HG03442 (cell line): Measurements from ENCODE around the gene HDAC7.
A peak's percentile ranks its signal among the peaks of the same experiment; 100 is the strongest.

Source experiments
- ATAC-seq: cut with Tn5 transposase; IDR thresholded peaks from one replicate; pipeline ENCODE4 v1.9.1; 2021; ENCODE audit warnings: mild to moderate bottlenecking, moderate library complexity; ENCODE audit not compliant: unreplicated experiment

HDAC7 gene

GRCh38 chr12:47833591-47834012 lies 13.9 kb upstream of the HDAC7 start:
- ATAC-seq: no peak

DNA sequence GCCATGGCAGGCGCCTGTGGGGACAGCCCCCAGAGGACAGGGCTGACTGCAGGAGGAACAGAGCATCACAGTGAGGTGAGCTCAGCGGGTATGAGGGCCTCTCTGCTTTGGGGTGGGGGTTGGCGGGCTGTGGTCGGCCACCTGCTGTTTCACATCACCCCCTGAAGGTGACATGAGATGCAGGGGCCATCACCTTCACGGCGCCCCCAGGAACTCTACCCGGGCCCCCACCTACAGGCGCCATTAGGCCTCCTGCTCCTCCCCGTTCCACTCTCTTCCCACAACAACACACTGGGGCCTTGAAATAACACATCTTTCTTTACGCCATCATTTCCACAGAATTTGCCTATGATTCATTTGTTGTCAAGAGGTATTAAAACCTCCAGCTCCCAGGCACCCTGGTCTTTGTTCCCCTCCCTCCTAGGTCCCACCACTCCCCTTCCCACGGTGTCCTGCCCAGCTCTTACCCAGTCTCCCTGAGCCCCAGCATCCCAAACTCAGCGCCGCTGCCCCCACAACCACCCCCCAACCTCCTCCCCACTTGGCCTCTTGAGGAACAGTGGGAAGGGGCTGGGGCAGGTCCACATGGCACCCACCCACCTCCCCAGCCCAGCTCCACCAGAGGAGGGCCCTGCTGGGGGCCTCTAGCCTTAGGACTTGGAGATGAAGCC lies 12.7 kb upstream of the HDAC7 start:
- peak; percentile 38 for ATAC-seq

DNA sequence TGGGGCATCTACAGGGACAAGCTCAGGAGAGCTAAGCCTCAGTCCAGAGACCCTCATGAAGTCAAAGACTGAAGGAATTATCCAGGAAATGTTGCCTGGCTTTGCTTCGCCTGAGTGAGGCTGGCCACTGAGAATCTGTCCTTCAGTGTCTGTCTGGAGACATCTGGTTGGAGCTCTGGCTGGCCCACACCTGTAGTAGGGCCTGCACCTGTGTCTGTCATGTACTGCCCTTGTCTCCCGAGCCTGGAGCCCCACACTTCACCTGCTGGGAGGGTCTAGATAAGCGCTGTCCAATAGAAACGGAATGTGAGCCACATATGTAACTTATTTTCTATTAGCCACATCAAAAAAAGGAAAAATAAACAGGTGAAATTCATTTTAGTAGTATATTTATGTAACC lies 9.9 kb upstream of the HDAC7 start:
- no peak for ATAC-seq

DNA sequence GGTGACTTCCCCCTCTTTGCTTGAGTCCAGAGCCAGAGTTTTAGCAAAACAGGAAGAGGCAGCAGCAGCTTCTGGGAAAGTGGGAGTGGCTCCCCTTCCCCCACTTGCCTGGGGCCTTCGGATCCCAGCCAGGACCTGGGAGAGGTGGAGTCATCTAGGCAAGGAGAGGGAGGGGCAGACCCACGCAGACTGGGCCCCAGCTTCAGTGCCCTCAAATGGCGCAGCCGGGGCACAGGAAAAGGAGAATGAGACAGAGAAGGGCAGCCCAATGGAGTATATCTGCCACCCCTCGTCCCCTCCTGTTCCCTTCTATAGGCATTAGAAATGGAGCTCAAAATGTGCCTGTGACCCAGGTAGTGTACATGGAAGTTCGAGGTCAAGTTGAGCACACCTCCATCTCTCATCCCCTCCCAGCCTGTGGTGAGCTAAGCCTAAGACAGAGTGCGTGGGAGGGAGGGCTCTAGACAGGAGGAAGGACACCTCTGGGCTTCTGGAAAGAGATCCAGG lies 9.3 kb upstream of the HDAC7 start:
- ATAC-seq: no peak

- ATAC-seq: no peak
These were observed 8.6 kb upstream of the HDAC7 start for GRCh38 chr12:47828008-47828975.

- ATAC-seq: no peak
These were observed 5.5 kb upstream of the HDAC7 start for GRCh38 chr12:47825173-47825639.

DNA sequence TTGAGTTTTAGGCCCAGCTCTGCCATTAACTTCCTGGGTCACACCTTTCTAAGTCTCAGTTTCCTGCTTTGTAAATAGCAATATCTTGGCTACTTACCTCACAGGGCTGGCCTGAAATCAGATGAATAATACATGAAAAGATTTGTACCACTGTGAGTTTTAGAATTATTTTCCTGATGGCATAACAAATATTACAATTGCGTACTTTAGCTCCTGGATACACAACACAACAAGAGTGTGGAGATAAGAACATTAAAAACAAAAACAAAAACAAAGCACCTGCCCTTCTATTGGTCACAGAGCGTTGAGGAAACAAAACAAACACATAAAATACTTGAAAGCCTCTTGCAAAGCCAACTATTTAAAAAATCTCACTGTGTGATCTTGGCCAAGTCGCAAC lies 4.9 kb upstream of the HDAC7 start:
- no peak for ATAC-seq

DNA sequence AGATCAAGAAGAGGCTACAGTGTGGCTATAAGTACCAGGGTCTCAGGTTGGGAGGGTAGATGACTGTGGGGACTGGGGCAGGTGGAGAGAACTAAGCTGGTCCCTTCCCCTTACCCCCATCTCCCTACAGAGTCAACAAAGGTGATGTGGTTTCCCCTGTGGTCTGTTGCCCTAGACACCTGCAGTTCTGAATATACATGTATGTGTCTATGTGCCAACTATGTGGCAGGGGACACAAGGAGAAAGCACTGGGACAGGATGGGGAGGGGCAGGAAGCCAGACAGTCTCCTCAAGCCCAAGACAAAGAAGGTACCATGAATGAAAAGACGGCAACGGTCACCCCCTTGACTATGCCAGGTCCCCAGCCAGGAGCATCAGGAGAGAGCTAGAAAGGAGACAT lies 4.5 kb upstream of the HDAC7 start:
- no peak for ATAC-seq

DNA sequence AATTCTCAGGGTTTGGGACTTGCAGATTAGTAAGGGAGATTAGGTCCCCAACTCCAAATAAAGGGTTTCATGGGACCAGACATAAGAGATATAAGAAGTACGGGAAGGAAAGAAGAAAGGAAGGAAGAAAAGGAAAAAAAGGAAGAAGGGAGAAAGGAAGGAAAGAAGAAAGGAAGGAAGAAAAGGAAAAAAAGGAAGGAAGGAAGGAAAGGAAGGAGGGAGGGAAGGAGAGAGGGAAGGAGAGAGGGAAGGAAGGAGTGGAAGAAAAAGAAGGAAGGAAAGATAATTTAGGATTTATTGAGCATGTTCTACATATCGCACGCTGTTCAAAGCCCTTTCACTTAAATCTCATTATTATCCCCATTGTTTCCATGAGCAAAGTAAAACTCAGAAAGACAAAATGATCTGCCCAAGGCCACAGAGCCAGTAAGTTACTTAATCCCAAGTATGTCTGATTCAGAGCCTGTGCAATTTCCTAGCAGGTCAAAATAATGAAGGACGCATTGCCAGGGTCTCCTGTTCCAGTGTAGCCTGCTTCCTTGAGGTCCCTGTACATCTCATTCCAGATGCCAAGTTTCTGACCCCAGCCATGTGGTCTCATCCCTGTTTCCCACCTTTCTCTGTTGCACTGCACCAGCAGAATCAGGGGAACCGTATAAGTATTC lies 3.9 kb upstream of the HDAC7 start:
- no peak for ATAC-seq

- no peak for ATAC-seq
These were observed 3.2 kb upstream of the HDAC7 start for GRCh38 chr12:47822863-47823262.

- ATAC-seq: no peak
These were observed 2.7 kb upstream of the HDAC7 start for GRCh38 chr12:47822401-47822800.

DNA sequence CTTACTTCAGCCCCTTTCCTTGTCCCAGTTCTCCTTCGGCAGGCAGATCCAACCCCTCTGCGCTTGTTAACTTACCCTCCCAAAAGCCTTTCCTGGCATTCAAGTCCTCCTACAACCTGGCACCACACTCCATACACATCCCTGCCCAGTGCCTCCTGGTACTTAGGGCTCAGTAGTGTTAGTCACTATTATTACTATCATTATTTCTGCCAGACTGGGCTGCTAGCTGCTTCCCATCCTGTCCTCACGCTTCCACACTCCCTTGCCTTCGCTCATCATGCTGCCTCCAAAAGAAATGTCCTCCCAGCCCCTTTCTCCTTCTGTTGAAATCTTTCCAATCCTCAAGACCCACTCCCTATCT lies 1.6 kb upstream of the HDAC7 start:
- ATAC-seq: no peak

- ATAC-seq: no peak
These were observed 1.1 kb upstream of the HDAC7 start for GRCh38 chr12:47820631-47821345.

GRCh38 chr12:47819138-47819895 lies 386 bp downstream of the HDAC7 start:
- peak; percentile 40 for ATAC-seq

DNA sequence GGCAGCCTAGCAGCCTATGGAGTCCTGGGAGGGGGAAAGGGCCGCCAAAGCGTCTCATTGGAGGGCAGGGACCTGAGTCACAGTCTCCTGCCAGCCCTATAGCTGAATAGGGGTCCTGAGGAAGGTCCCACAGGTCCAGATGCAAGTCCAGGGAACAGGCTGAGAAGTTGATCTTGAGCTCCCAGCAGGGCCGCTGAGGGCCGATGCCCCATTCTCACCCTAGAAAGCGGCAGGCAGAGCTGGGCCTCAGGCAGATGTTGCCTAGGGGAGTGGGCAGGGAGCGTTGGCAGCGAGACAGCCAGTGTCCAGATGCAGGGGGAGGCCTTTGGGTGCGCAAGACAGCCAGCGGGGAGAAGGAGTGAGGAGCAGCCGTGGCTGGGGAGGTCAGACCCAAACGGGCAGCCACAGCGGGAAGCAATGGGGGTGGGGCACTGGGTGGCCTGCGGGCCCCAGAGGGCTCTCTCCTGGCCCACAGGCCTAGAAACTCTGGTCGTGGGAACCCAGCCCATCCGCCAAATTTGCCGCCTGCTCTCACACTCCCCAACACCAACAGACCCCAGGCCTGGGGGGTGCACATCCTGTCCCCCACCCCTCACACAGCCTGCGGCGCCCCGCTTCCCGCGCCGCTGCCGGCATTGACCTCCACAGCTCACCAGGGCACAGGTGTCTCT lies 1.1 kb downstream of the HDAC7 start:
- no peak for ATAC-seq

DNA sequence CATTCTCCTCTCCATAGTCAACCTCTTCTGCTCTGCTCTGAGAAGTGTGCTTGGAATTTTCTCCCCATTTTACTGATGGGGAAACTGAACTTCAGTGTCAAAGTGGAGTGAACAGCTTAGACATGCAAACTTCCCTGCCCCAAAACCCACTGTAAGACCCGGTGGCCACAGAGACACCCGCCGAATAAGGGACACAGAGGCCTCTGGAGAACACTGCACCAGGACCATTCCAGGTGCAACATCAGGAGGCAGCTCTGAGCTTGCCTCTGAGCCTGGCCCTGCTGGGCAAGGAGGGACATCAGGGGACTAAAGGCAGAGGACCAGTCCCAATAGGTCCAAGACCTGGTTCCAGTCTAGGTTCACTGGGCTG lies 1.7 kb downstream of the HDAC7 start:
- ATAC-seq: no peak

DNA sequence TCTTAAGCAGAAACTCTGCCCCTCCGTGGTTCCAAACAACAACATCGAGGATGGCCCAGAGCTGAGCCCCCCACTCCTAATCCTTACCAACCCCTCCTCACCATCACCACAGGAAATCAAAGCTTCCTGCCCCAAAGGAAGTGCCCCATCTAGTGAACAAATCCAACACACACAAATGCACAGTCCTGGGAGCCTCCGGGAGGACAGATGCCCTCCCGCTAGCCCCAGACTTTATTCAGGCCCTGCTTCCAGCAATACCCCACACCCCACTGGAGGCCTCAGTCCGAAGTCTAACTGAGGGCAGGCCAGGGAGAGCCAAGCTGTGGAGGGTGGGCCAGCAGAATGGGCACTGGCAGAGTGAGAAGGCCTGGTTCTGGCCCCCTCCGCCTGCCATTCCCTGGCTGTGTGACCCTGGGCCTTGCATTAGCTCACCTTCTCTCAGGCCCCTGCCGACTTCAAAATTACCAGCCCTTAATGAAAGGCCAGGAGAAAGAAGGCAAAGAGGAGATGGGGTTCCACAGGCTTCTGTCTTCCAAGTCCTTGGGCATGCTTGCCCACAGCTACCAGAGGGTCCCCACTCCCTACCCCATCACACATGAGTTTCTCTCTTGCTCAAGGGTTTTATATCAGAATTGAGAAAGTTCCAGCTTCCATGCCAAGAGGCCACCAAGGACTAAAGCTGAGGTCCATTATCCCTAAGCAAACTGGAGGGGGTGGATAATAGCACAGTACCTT lies 2.3 kb downstream of the HDAC7 start:
- no peak for ATAC-seq

DNA sequence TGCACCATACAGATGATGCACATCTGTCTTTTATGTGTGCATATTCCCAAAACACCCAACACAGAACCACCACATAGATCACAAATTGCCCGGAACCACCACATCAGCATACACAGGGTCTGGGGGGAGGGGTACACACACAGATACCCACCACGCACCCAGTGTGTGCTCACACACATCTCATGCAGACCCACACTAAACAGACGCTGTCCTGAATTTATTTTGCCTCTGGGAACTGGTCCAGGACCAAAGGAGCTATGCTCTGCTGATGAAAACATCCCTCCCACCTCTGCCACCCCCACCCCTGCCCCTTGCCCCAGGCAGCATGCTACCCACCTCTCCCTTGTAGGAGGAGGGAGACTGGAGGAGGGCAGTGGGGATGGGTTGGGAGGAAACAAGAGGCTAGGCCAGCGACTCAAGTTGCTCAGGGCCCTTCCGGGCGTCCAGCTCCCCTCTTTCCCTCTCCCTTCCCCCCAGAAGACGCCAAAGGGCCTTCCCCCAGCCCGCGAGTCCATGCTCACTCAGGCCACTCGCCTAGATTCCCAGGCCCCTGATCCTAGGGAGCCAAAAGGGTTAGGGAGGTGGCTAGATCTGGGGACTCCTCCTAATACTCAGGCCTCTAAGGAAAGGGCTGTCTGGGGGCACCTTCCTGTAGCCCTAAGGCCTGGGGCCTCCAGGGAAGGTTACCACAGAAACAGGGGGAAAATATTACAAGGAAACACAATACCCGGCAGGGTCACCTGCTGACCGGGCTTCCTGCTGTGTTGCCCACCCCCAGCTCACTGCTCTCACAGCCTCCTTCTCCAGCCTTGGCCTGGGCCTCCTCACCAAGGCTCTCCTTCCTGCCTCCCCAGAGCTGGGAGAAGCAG lies 3.1 kb downstream of the HDAC7 start:
- no peak for ATAC-seq
